GM18508 (cell line): Measurements from ENCODE around the gene CCDC142.
"Not testable (repeated sequence)": the region's sequence is repeated elsewhere in the genome, so short reads cannot be mapped to it uniquely, and the experiment has no call there.

ENCODE experiments used
- ATAC-seq: cut with Tn5 transposase; IDR thresholded peaks from one replicate; pipeline ENCODE4 v1.9.1; 2021; ENCODE audit warnings: moderate number of reproducible peaks; ENCODE audit not compliant: insufficient read depth, unreplicated experiment

CCDC142 gene

GRCh38 chr2:74472945-74473258, 9.9 kb downstream of the CCDC142 start:
- ATAC-seq = no peak

GRCh38 chr2:74472086-74472944, 10.5 kb downstream of the CCDC142 start, which contains the start of gene MRPL53:
Gene MRPL53, minus strand, starts transcription at chr2:74472680. Its CDS starts 20 bp downstream, at chr2:74472660.
- peak; percentile 58 for ATAC-seq

- no peak for ATAC-seq
Observed at GRCh38 chr2:74471332-74472065, 11.3 kb downstream of the CCDC142 start.

GRCh38 chr2:74470742-74471141, 12.1 kb downstream of the CCDC142 start:
- ATAC-seq = not testable (repeated sequence)

- no peak for ATAC-seq
Observed at GRCh38 chr2:74464406-74464805, 18.4 kb downstream of the CCDC142 start.

GRCh38 chr2:74462786-74463105, 20.1 kb downstream of the CCDC142 start:
- no peak for ATAC-seq

- no peak for ATAC-seq
Observed at GRCh38 chr2:74462054-74462785, 20.6 kb downstream of the CCDC142 start.

- ATAC-seq = no peak
Observed at GRCh38 chr2:74461187-74462053, 21.4 kb downstream of the CCDC142 start.

- not testable (repeated sequence) for ATAC-seq
Observed at GRCh38 chr2:74460187-74460586, 22.6 kb downstream of the CCDC142 start.

GRCh38 chr2:74459503-74460118, 23.2 kb downstream of the CCDC142 start:
- not testable (repeated sequence) for ATAC-seq

- no peak for ATAC-seq
Observed at GRCh38 chr2:74458938-74459363, 23.8 kb downstream of the CCDC142 start.

- ATAC-seq = peak; percentile 70
Observed at GRCh38 chr2:74458132-74458937, 24.5 kb downstream of the CCDC142 start, which contains the start of gene WBP1. Gene WBP1, plus strand, starts transcription at chr2:74458438. Its CDS starts 165 bp downstream, at chr2:74458603.

GRCh38 chr2:74457549-74458131, 25.2 kb downstream of the CCDC142 start:
- peak; percentile 17 for ATAC-seq

- ATAC-seq = no peak
Observed at GRCh38 chr2:74457129-74457548, 25.7 kb downstream of the CCDC142 start.

- peak; percentile 33 for ATAC-seq
Observed at GRCh38 chr2:74454654-74455511, 27.9 kb downstream of the CCDC142 start, which contains the start of gene INO80B. Gene INO80B, plus strand, starts transcription at chr2:74455087. Its CDS starts 30 bp downstream, at chr2:74455117.

- no peak for ATAC-seq
Observed at GRCh38 chr2:74450570-74451190, 32.1 kb downstream of the CCDC142 start.

- ATAC-seq = no peak
Observed at GRCh38 chr2:74448771-74449170, 34.0 kb downstream of the CCDC142 start.
